ENCODE results near the gene MUC12.

Gene MUC12

GRCh38 chr7:100951888-100952560 is 17.3 kb upstream of the MUC12 start:
- H3K36me3 ChIP-seq (ENCODE audit: insufficient read depth, low read length) = no peaks in the 10 kb centered on the region
- TF ChIP-seq POLR2AphosphoS5 (IDR thresholded peaks at IDR 0.05; ENCODE audit: borderline replicate concordance, low read depth, low read length) = no peak

GRCh38 chr7:100952641-100953040 is 16.7 kb upstream of the MUC12 start:
- Histone ChIP-seq H3K36me3 (ENCODE audit: insufficient read depth, low read length) (no peaks in the 10 kb centered on the region), H3K27ac (no peak overlapping the region), H3K4me3 (no peak overlapping the region), H3K9me3 (ENCODE audit: low read depth, low read length) (no peaks in the 10 kb centered on the region), H3K9ac (ENCODE audit: insufficient read length) (no peak overlapping the region)
- no peak for DNase-seq (ENCODE audit: low read depth, low spot score)
- TF ChIP-seq EZH2 (IDR thresholded peaks at IDR 0.05) (no peak), FOXP2 (optimal IDR thresholded peaks at IDR 0.05; ENCODE audit: control extremely low read depth, extremely low read length, insufficient read depth) (no peak), POLR2AphosphoS5 (IDR thresholded peaks at IDR 0.05; ENCODE audit: borderline replicate concordance, low read depth, low read length) (no peak)

More at GRCh38 chr7:100951888-100952560, 17.3 kb upstream of the MUC12 start:
- no peaks in the 10 kb centered on the region for H3K9me3 ChIP-seq (ENCODE audit: low read depth, low read length)
- no peak overlapping the region for H3K27ac ChIP-seq
- H3K4me3 ChIP-seq = no peak overlapping the region
- no peak overlapping the region for H3K9ac ChIP-seq (ENCODE audit: insufficient read length)
- no peak for DNase-seq (ENCODE audit: low read depth, low spot score)

GRCh38 chr7:100957832-100958421 is 11.4 kb upstream of the MUC12 start:
- H3K9me3 ChIP-seq (ENCODE audit: low read depth, low read length) = no peaks in the 10 kb centered on the region
- DNase-seq (ENCODE audit: low read depth, low spot score) = no peak
- H3K36me3 ChIP-seq (ENCODE audit: insufficient read depth, low read length) = no peaks in the 10 kb centered on the region
- no peak overlapping the region for H3K9ac ChIP-seq (ENCODE audit: insufficient read length)
- no peak overlapping the region for H3K4me3 ChIP-seq
- no peak for TF ChIP-seq FOXP2 (optimal IDR thresholded peaks at IDR 0.05; ENCODE audit: control extremely low read depth, extremely low read length, insufficient read depth)
- TF ChIP-seq EZH2 (IDR thresholded peaks at IDR 0.05) = no peak
- TF ChIP-seq POLR2AphosphoS5 (IDR thresholded peaks at IDR 0.05; ENCODE audit: borderline replicate concordance, low read depth, low read length) = no peak
- no peak overlapping the region for H3K27ac ChIP-seq

- Histone ChIP-seq H3K36me3 (ENCODE audit: insufficient read depth, low read length) (no peaks in the 10 kb centered on the region), H3K9ac (ENCODE audit: insufficient read length) (no peak overlapping the region), H3K4me3 (no peak overlapping the region), H3K27ac (no peak overlapping the region), H3K9me3 (ENCODE audit: low read depth, low read length) (no peaks in the 10 kb centered on the region)
- DNase-seq (ENCODE audit: low read depth, low spot score) = no peak
- no peak for TF ChIP-seq FOXP2 (optimal IDR thresholded peaks at IDR 0.05; ENCODE audit: control extremely low read depth, extremely low read length, insufficient read depth)
- TF ChIP-seq EZH2 (IDR thresholded peaks at IDR 0.05) = no peak
- TF ChIP-seq POLR2AphosphoS5 (IDR thresholded peaks at IDR 0.05; ENCODE audit: borderline replicate concordance, low read depth, low read length) = no peak
Observed at GRCh38 chr7:100959894-100960293, 9.5 kb upstream of the MUC12 start.

- DNase-seq (ENCODE audit: low read depth, low spot score) = no peak
- no peaks in the 10 kb centered on the region for H3K36me3 ChIP-seq (ENCODE audit: insufficient read depth, low read length)
- H3K9ac ChIP-seq (ENCODE audit: insufficient read length) = no peak overlapping the region
- no peak overlapping the region for H3K27ac ChIP-seq
- no peak for TF ChIP-seq FOXP2 (optimal IDR thresholded peaks at IDR 0.05; ENCODE audit: control extremely low read depth, extremely low read length, insufficient read depth)
- no peak for TF ChIP-seq EZH2 (IDR thresholded peaks at IDR 0.05)
- TF ChIP-seq POLR2AphosphoS5 (IDR thresholded peaks at IDR 0.05; ENCODE audit: borderline replicate concordance, low read depth, low read length) = no peak
- H3K4me3 ChIP-seq = no peak overlapping the region
- H3K9me3 ChIP-seq (ENCODE audit: low read depth, low read length) = no peaks in the 10 kb centered on the region
Observed at GRCh38 chr7:100962537-100962936, 6.8 kb upstream of the MUC12 start.

- no peak for DNase-seq (ENCODE audit: low read depth, low spot score)
- Histone ChIP-seq H3K4me3 (no peak overlapping the region), H3K27ac (no peak overlapping the region), H3K9ac (ENCODE audit: insufficient read length) (no peak overlapping the region), H3K36me3 (ENCODE audit: insufficient read depth, low read length) (no peaks in the 10 kb centered on the region), H3K9me3 (ENCODE audit: low read depth, low read length) (no peaks in the 10 kb centered on the region)
- TF ChIP-seq FOXP2 (optimal IDR thresholded peaks at IDR 0.05; ENCODE audit: control extremely low read depth, extremely low read length, insufficient read depth) (no peak), EZH2 (IDR thresholded peaks at IDR 0.05) (no peak), POLR2AphosphoS5 (IDR thresholded peaks at IDR 0.05; ENCODE audit: borderline replicate concordance, low read depth, low read length) (no peak)
Observed at GRCh38 chr7:100963386-100963785, 6.0 kb upstream of the MUC12 start.

GRCh38 chr7:100963874-100964273 is 5.5 kb upstream of the MUC12 start:
- TF ChIP-seq POLR2AphosphoS5 (IDR thresholded peaks at IDR 0.05; ENCODE audit: borderline replicate concordance, low read depth, low read length) (no peak), FOXP2 (optimal IDR thresholded peaks at IDR 0.05; ENCODE audit: control extremely low read depth, extremely low read length, insufficient read depth) (no peak), EZH2 (IDR thresholded peaks at IDR 0.05) (no peak)
- Histone ChIP-seq H3K4me3 (no peak overlapping the region), H3K27ac (no peak overlapping the region), H3K36me3 (ENCODE audit: insufficient read depth, low read length) (no peaks in the 10 kb centered on the region), H3K9ac (ENCODE audit: insufficient read length) (no peak overlapping the region), H3K9me3 (ENCODE audit: low read depth, low read length) (no peaks in the 10 kb centered on the region)
- no peak for DNase-seq (ENCODE audit: low read depth, low spot score)

- no peak for DNase-seq (ENCODE audit: low read depth, low spot score)
- H3K36me3 ChIP-seq (ENCODE audit: insufficient read depth, low read length) = no peaks in the 10 kb centered on the region
- no peak overlapping the region for H3K4me3 ChIP-seq
- no peaks in the 10 kb centered on the region for H3K9me3 ChIP-seq (ENCODE audit: low read depth, low read length)
- TF ChIP-seq EZH2 (IDR thresholded peaks at IDR 0.05) (no peak), POLR2AphosphoS5 (IDR thresholded peaks at IDR 0.05; ENCODE audit: borderline replicate concordance, low read depth, low read length) (no peak), FOXP2 (optimal IDR thresholded peaks at IDR 0.05; ENCODE audit: control extremely low read depth, extremely low read length, insufficient read depth) (no peak)
- no peak overlapping the region for H3K9ac ChIP-seq (ENCODE audit: insufficient read length)
- H3K27ac ChIP-seq = no peak overlapping the region
Observed at GRCh38 chr7:100964630-100965029, 4.7 kb upstream of the MUC12 start.

All from SK-N-MC (cell line).